Cortex of kidney (tissue), 1 donor: ENCODE measurements around the gene SETDB1.

Experiments
- DNase-seq: peaks from one replicate; lab custom pipeline; 2025; lab: John Stamatoyannopoulos, UW

SETDB1 gene

DNA sequence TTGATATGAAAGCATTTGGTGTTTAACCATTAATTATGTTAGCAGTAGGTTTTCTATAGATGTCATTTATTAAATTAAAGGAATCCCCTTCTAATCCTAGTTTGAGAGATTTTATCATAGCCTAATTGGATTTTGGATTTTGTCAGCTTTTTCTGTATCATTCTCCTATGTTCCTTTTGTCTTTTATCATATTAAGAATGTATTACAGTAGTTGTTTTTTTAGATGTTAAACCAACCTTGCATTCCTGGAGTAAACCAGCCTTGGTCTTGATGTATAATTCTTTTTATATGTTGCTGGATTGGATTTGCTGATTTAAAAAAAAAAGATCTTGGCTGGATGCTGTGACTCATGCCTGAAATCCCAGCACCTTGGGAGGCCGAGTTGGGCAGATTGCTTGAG is 5.6 kb downstream of the SETDB1 start:
- DNase-seq = no peak

DNA sequence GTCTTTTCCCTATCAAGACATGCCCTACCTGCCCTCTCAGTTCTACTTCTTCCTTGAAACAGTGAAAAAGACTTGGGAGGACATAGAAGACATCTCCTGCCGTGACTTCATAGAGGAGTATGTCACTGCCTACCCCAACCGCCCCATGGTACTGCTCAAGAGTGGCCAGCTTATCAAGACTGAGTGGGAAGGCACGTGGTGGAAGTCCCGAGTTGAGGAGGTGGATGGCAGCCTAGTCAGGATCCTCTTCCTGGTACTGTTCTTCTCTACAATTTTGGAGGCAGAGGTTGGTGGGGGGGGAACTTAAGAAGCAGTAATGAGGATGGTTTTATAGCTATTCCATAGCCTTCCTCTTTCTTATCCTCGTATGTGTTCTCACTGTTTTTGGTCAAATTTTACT is 18.7 kb downstream of the SETDB1 start:
- no peak for DNase-seq

DNA sequence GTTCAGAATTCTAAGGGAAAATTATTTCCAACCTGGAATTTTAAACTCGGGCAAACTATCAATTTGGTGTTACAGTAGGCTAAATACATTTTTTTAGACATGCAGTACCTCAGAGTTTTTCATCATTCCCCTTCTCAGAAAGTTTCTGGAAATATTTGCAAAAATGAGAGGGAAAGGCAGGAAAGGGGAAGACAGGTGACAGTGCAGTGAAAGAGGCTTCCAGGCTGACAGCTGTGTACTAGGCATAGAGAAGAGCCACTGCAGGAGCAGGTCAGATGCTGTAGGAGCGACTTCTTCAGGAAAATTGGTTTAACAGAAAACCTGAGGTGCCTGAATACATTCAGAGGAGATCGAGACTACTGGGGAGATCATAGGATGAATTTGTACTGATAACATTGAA is 28.5 kb downstream of the SETDB1 start:
- DNase-seq = no peak

DNA sequence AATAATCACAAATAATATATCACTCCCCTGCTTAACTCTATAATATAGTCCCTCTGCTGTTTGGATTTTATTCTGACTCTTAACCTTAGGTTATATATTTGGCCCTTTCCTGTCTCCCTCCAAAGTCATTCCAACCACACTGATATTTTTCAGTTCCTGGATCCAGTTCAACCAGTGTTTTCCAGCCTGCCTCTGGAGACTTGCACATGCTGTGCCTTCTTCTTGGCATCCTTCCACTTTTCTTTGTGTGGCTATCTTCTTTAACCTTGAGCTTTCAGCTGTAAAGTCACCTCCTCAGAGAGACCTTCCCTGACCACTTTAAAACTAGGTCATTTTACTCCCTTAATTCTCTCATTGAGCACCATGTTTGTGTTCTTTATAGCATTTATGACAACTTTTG is 29.1 kb downstream of the SETDB1 start:
- DNase-seq = no peak

DNA sequence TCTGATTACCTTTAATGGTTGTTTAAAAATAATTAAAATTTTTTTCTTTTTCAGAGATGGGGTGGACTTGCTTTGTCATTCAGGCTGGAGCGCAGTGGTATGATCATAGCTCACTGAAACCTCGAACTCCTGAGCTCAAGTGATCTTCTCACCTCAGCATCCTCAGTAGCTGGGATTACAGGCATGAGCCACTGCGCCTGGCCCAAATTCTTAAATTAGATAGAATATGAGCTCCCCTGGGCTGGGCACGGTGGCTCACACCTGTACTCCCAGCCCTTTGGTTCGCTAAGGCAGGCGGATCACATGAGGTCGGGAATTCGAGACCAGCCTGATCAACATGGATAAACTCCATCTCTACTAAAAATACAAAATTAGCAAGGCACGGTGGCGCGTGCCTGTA is 31.5 kb downstream of the SETDB1 start:
- no peak for DNase-seq

DNA sequence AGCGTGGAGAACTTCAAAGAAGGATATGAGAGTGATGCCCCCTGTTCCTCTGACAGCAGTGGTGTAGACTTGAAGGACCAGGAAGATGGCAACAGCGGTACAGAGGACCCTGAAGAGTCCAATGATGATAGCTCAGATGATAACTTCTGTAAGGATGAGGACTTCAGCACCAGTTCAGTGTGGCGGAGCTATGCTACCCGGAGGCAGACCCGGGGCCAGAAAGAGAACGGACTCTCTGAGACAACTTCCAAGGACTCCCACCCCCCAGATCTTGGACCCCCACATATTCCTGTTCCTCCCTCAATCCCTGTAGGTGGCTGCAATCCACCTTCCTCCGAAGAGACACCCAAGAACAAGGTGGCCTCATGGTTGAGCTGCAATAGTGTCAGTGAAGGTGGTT is 34.5 kb downstream of the SETDB1 start:
- DNase-seq = no peak

DNA sequence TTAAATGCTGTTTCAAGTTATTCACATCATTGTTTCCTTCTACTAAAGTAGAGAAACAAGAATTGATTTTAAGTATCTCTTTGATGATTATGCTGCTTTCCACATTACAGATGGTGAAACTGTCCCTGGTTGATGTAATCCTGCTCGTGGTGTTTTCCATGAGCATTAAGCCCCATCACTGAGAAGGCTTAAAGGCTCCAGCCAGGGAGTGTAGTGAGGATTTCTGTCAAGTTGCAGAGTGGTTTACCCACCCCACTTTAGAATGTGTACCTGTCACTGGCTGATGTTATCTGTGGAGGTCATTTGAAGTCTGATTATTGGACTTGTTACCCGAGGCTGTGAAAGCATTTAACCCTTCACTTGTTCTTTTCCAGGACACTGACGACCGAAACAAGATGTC is 35.6 kb downstream of the SETDB1 start:
- DNase-seq = no peak

DNA sequence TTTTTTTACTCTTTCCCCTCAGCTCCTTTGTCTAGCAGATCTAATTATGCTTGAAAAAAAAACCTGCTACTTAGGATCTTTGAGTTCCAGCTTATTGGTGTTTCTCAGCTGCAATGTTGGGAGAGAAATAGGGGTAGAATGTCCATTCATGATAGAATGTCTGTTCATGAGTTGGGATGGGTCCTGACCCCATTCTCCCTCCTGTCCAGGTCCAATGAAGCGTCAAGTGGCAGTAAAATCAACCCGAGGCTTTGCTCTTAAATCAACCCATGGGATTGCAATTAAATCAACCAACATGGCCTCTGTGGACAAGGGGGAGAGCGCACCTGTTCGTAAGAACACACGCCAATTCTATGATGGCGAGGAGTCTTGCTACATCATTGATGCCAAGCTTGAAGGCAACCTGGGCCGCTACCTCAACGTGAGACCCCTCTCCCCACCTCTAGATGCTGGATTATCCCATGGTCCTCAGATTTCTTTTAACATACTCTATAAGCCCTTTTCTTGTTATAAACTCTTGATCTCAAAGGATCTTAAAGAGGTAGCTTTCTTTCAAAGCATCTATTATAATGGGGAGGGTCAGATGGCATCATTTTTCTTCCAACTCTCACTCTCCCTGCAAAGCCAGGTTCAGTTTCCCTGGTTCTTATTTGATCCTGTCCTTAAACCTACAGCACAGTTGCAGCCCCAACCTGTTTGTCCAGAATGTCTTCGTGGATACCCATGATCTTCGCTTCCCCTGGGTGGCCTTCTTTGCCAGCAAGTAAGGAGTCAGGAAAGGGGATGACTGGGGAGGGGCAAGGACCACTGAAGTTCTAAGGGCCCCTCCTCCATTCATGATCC is 37.4 kb downstream of the SETDB1 start:
- DNase-seq = no peak

DNA sequence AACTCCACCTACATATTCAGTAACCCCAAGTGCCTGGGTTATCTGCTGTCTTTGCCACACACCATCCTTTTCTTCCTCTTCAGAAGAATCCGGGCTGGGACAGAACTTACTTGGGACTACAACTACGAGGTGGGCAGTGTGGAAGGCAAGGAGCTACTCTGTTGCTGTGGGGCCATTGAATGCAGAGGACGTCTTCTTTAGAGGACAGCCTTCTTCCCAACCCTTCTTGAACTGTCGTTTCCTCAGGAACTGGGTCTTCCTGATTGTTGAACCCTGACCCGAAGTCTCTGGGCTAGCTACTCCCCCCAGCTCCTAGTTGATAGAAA is 38.0 kb downstream of the SETDB1 start:
- no peak for DNase-seq

DNA sequence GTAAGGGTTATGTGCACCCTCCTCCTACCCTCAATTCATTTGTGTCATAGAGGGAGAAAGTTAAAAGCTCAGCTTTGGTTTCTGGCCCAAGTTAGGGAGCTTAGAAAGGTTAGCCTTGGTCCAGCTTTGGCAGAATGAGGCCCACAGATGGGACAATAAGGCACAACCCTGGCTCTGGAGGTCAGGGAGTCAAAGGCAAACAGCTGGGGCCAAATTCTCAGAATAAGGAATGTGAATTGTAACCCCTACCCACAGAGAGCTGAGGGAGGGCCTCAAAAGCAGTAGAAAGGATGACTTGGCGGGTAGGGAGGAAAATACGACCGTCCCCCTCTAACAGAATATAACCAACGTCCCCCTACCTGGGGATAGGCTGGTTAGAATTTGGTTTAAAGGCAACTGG is 39.4 kb downstream of the SETDB1 start:
- DNase-seq = no peak

DNA sequence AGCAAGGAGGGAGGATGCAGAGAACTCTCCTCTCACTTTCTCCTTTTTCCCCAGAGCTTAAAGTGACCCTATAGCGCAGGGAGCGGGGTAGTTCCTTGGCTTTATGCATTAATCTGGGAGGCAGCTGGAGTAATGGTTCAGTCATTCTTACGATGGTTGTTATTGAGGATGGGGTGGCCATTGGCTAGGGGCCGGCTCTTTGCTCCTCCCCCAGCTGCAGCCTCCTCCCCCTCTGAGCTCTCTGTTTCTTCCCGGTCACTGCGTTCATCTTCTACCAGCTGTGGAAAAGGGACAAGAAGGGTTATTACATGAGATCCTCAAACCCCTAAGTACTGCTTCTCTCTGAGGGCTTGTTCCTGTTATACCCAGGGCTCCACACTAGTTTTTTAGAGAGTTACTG is 39.8 kb downstream of the SETDB1 start:
- no peak for DNase-seq

DNA sequence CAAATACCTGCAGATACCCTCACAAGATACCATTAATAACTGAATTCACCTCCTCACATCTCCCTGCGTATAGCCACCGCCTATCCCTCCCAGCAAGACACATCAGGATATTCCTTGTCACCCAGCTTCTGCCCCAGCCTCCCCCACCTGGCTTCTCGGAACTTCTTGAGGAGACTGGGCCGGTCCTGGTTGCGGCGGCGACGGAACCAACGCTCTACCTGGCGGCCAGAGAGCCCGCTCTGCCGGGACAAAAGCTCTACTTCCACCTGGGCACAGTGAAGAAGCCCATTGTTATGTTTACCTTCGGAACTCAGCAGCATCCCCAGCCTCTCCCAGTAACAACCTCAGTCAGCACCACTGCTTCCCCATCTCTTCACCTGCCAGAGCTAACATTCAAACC is 41.8 kb downstream of the SETDB1 start:
- DNase-seq = no peak

DNA sequence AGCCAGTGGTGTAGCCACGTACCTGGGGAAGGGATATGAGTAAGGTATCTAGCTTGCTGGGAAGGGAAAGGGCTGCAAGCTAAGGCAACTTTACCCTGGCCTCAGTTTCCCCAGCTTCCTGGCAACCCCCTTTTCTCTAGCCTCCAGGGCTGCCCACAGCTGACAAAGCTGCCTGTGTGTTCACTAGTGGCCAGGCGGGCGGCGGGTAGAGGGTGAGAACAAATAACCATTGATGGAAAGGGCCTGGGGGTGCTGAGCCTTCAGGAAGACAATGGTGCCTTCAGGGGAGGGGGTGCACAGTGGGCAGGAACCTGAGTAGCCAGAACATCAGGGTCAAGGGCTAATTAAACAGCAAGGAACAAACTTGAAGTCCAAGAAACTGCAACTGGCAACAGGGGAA is 42.3 kb downstream of the SETDB1 start:
- DNase-seq = no peak

DNA sequence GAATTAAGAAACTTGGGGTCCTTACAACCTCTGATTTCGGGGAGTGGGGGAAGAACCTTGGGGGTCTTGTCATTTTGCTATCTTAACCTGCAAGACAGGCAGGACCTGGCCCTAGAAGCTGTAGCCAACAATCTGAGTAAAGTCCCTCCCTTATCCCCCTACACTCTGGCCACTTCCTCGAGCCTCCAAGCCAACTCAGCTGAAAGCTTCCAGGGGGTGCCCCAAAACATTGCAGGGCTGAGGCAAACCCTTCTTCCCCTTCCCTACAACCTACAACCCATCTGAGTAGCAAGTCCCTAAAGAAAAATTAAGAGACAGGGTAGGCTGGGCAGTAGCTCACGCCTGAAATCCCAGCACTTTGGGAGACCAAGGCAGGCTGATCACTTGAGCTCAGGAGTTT is 43.5 kb downstream of the SETDB1 start:
- no peak for DNase-seq

DNA sequence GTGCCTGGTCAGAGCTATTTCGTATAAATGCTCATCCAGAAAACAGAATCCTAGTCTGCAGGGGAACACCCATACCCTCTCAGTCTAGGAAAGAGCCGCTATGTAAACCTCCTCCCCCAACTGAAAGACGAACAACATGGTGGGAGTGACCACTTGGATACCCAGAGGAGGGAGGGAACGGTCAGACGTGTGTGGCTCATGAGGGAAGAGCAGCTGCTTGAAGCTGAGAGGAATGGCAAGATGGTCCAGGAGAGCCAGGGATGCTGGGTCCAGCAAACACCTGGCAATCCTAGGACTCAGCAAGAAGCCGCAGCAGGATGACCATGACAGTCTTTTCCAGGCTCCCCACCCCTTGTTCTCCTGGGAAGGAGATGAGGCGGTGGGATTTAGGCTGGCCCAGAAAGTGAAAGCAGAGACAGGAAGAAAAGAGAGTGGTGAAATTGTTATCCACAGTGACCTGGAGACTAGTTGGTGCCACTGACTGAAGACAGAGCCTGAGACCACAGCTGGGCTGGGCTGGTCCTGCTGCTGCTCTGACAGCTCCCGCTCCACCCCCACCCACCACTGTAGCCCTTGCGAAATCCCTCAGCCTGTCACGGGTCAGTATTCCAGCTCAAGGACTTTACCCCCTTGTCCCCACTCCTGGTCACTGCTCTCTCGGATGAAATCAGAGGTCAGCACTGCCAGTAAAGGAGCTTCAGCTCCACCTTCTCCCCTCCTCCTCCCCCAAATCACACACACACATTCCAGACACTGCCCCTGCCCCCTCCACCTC is 44.8 kb downstream of the SETDB1 start:
- DNase-seq = no peak

DNA sequence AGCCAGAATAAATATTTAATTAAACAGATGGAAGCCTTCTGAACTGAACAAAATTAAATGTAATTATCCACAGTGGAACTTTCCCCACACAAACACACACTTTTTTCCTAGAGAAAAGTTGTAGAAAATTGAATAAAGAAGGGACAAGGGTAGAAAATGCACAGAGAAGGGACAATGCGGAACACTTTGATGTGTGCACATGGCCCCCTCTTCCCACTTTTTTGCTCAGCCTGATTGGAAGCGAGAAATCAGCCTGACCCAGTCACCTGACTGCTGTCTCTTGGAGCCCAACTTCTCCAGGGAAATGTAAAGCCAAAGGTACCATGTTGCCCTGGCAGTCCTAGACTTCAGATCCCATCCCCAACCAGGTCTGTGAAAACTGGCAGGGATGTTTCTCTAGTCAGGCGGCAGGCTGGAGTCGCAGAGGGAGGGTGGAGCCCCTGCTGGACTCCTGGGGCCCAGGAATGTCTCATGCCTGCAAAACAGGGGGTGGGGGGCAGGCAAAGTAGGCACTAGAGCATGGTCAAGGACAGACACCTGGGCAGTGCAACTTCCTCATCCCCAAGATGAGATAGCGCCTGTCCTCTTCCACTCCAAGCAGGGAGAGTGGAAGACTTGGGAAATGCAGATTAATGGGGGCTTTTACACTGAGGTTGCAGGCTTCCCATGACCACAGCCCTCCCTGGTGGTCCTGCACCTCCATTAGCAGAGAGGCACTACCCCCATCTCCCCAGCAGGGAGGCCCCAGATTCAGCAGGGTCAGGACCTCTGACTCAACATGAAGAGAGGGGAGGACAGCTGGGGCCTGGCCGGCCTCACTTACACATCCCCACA is 45.6 kb downstream of the SETDB1 start:
- DNase-seq = no peak

DNA sequence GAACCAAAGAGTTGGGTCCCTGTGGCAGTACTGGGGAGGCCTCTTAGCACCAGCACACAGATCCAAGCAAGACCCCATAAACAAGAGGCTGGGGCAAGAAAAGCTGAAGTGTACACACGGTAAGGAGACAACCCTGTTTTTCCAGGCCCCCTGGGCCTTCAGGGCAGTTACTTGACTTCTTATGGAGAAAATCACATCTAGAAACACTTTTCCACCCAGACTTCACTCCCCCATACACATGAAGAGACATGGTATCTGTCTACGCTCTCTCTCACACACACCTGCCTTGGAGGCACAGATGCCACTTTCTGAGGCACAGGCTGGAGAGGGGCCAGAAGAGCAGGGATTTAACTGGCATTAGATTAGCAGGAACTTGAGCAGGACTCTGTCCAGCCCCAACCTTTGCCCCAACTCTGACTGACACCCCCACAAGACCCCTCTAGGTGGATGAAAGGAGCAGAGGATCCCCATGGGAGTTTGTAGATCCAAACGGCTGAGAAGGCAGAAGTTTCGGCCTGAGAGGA is 46.3 kb downstream of the SETDB1 start:
- no peak for DNase-seq

DNA sequence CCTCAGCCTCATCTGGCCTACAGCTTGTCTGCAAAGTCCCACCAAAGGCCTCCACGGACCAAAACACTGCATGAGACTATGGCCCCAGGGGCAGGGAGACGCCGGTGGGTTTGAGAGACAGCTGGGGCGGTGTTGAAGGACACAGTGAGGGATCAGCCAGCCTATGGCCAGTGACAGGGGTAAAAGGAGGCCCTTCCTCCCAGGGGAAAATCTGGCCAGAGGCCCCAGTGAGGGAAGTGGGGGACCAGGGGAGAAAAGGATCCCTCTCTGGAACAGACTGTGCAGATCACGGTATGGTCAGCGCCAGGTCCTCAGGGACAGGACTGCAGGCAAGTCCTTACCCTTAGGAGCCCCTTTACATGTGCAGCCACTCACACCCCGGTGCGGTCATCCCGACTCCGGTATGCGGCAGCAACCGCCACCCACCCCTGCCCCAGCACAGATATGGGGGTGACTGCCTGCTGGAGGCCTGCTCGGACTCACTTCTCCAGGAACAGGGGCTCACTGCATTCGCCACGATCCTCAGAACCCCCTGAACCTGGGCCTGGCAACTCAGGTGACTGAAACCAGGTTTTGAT is 47.2 kb downstream of the SETDB1 start:
- DNase-seq = no peak

DNA sequence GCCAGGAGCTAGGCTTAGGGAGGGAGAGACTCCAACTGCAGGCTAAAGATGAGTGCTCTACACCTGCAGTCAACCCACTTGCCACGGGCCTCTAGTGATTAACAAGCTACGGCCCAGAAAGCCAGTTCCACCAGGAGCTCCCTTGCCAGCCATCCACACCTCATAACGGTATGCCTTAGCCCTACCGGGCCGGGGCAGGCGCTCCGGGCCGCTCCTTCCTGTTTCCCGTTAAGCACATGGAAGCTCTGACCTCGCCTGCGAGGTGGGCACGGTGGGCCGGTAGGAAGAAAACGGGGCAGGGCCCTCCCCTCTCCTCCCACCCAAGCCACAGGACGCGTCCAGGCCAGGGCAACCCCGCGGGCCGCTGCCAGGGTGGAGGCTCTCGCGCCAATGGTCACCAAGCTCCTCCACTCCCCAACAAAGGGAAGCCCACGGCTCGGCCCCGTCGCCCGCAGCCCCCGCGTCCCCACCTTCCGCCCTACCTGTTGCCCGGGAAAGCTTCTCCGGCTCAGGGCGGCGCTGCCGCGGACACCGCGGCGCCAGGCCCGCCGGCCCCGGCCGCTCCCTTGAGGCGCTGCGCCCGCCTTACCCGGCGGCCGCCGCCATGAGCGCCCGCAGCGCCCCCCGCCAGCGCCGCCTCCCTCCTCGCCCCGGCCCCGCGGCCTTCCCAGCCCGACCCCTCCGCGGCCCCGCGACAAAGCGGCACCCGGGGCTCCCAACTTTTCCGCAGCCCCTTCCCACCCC is 47.8 kb downstream of the SETDB1 start:
- no peak for DNase-seq

DNA sequence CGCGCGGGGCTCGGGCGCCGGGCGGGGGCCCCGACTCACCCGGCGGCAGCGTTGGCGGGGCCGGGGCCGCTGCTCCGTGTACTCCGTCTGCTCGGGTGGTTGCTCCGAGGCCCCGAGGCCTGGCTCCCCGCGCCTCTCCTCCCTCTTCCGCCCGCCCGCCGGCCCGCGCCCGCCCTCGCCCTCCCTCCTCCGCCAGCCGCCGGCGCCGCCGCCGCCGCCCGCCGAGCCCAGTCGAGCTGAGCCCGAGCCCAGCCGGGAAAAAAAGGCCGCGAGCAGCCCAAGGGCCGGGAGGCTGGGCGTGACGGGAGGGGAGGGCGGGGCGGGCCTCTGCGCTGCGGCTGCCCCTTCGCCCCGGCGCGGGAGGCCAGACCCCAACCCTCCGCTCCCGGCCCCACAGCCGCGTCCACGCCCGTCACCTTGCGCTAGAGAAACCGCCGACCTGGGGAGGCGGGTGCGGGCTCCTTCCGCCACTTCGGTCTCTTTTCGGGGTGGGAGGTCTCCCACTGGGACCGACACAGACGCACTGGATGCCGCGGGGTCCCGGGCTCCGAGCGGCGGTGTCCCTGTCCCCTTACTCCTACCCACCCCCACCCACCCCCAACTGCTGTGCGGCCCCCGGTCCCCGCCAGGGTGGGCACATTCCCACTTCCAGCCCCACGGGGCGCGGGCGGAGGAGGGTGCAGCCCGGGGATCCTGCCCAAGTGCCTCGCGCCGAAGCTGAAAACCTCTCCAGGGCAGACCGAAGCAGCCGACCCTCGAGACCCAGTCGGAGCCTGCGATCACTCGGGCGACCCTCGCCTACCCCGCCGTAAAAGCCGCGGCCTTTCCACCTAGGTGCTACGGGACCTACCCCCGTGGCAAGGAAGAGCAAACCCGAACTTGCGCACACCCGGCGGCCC is 48.7 kb downstream of the SETDB1 start, which contains the start of gene CERS2:
CERS2 (minus strand) TSS at position 256 of the 899 bp plus-strand sequence. CDS start 5,745 bp downstream, outside the sequence.
- DNase-seq = no peak
